H1 (cell line): ENCODE measurements around the gene L3MBTL2. TPM values are rescaled to one million over a fixed set of nuclear protein-coding genes. Genes with fewer than 3 reads are reported as not detected.

Experiments
- CTCF ChIA-PET: fragments of 300-600 bp; sonication (Branson Sonifier 250); formaldehyde crosslinking; loops from one replicate; lab custom pipeline; 2021; ENCODE audit not compliant: partially characterized antibody; lab: Charles Lee
- POLR2A ChIA-PET: fragments of 300-600 bp; sonication (Branson Sonifier 250); formaldehyde crosslinking; loops from one replicate; lab custom pipeline; 2021; ENCODE audit warnings: inconsistent platforms; ENCODE audit not compliant: partially characterized antibody; lab: Charles Lee
- DNase-seq, 2 experiments: peaks; one replicate each; pipeline versions ENCODE4 v3.0.0 to v3.0.0-alpha.2; 2010 to 2022; ENCODE audit warnings: low spot score in 2 of 2, low read depth in 1 of 2, mixed read lengths in 1 of 2
- FAIRE-seq: peaks from 2 replicates; lab custom pipeline; 2011; peaks lifted over from hg19 to GRCh38; lab: Jason Lieb, UNC
- H2AFZ ChIP-seq: 2 replicates; pipeline ENCODE4 v1.8.1; 2012; ENCODE audit warnings: low read length, inconsistent platforms
- H2AK5ac ChIP-seq: 2 replicates; pipeline ENCODE4 v1.6.1; 2013; ENCODE audit warnings: low read depth, low read length
- H2BK120ac ChIP-seq: replicated peaks from 2 replicates; pipeline ENCODE3; 2013; ENCODE audit warnings: low read depth, low read length, inconsistent platforms
- H2BK12ac ChIP-seq: 2 replicates; pipeline ENCODE4 v1.6.1; 2013; ENCODE audit warnings: low read depth, low read length
- H2BK15ac ChIP-seq: 2 replicates; pipeline ENCODE4 v1.6.1; 2013; ENCODE audit warnings: low read length
- H2BK20ac ChIP-seq: 2 replicates; pipeline ENCODE4 v1.6.1; 2013; ENCODE audit warnings: low read length
- H2BK5ac ChIP-seq: 2 replicates; pipeline ENCODE4 v1.6.1; 2013; ENCODE audit warnings: low read depth, low read length
- H3K14ac ChIP-seq: 2 replicates; pipeline ENCODE4 v1.6.1; 2013; ENCODE audit warnings: inconsistent platforms; ENCODE audit not compliant: insufficient read length
- H3K18ac ChIP-seq: 2 replicates; pipeline ENCODE4 v1.6.1; 2013; ENCODE audit warnings: low read length; ENCODE audit errors: extremely low read depth
- H3K23ac ChIP-seq: 2 replicates; pipeline ENCODE4 v1.6.1; 2013; ENCODE audit warnings: inconsistent platforms; ENCODE audit not compliant: insufficient read length
- H3K23me2 ChIP-seq: 2 replicates; pipeline ENCODE4 v1.6.1; 2013; ENCODE audit warnings: low read depth, low read length
- H3K27ac ChIP-seq: 2 replicates; pipeline ENCODE4 v1.6.1; 2011; ENCODE audit warnings: low read depth, low read length, inconsistent platforms
- H3K27me3 ChIP-seq, 4 experiments: replicated peaks in 1 of 4; 1 replicate in 1 of 4; 2 replicates in 3 of 4; pipeline versions ENCODE4 v1.6.1 to v1.8.1; 2011 to 2013; ENCODE audit warnings: low read length in 3 of 4, mild to moderate bottlenecking in 3 of 4, inconsistent platforms in 2 of 4, mixed read lengths in 2 of 4, moderate library complexity in 1 of 4; ENCODE audit not compliant: control insufficient read depth in 3 of 4, insufficient read depth in 3 of 4; ENCODE audit errors: extremely low read depth in 1 of 4
- H3K36me3 ChIP-seq, 4 experiments: 2 replicates each; pipeline versions ENCODE4 v1.6.1 to v1.8.1; 2011 to 2013; ENCODE audit warnings: mild to moderate bottlenecking in 4 of 4, low read length in 3 of 4, moderate library complexity in 2 of 4, control low read depth in 1 of 4, inconsistent platforms in 1 of 4; ENCODE audit not compliant: insufficient read depth in 4 of 4, control insufficient read depth in 2 of 4
- H3K4ac ChIP-seq: replicated peaks from 2 replicates; pipeline ENCODE3; 2013; ENCODE audit warnings: low read length, low read depth, mixed read lengths, inconsistent platforms; ENCODE audit not compliant: insufficient read length
- H3K4me1 ChIP-seq, 4 experiments: replicated peaks in 1 of 4; 1 replicate in 1 of 4; 2 replicates in 3 of 4; pipeline versions ENCODE4 v1.6.1 to v1.8.1; 2011 to 2013; ENCODE audit warnings: low read length in 3 of 4, inconsistent platforms in 2 of 4, mixed read lengths in 1 of 4; ENCODE audit not compliant: insufficient read depth in 4 of 4, control insufficient read depth in 3 of 4
- H3K4me2 ChIP-seq, 2 experiments: 2 replicates each; pipeline versions ENCODE4 v1.6.1 to v1.8.1; 2011 to 2013; ENCODE audit warnings: low read depth in 2 of 2, low read length in 2 of 2, control low read depth in 1 of 2, inconsistent platforms in 1 of 2, mild to moderate bottlenecking in 1 of 2; ENCODE audit not compliant: insufficient read depth in 1 of 2
- H3K4me3 ChIP-seq, 4 experiments: fragments of 200-600, 300-600 bp in 1 of 4; sonication (generic), shearing (Covaris generic), sonication (Bioruptor Twin) in 1 of 4; 2 replicates each; pipeline versions ENCODE4 v1.5.1 to v1.8.1; 2011 to 2016; ENCODE audit warnings: low read length in 4 of 4, low read depth in 3 of 4, control low read depth in 2 of 4, inconsistent platforms in 2 of 4, mild to moderate bottlenecking in 2 of 4, mixed read lengths in 1 of 4, moderate library complexity in 1 of 4; ENCODE audit not compliant: insufficient read depth in 2 of 4; ENCODE audit errors: extremely low read depth in 1 of 4
- H3K56ac ChIP-seq: replicated peaks from 2 replicates; pipeline ENCODE3; 2013; ENCODE audit warnings: low read depth, mild to moderate bottlenecking, mixed read lengths, low read length, inconsistent platforms; ENCODE audit not compliant: insufficient read length
- H3K79me1 ChIP-seq: 2 replicates; pipeline ENCODE4 v1.6.1; 2013; ENCODE audit warnings: low read depth, low read length, control low read depth
- H3K79me2 ChIP-seq, 2 experiments: 2 replicates each; pipeline versions ENCODE4 v1.6.1 to v1.8.1; 2012 to 2013; ENCODE audit warnings: low read length in 2 of 2, mild to moderate bottlenecking in 2 of 2, inconsistent platforms in 1 of 2; ENCODE audit not compliant: insufficient read depth in 2 of 2, control insufficient read depth in 1 of 2
- H3K9ac ChIP-seq, 4 experiments: replicated peaks in 1 of 4; 1 replicate in 1 of 4; 2 replicates in 3 of 4; pipeline versions ENCODE4 v1.6.1 to v1.8.1; 2011 to 2013; ENCODE audit warnings: low read depth in 3 of 4, low read length in 3 of 4, control low read depth in 2 of 4, mild to moderate bottlenecking in 2 of 4, moderate library complexity in 2 of 4, inconsistent platforms in 1 of 4; ENCODE audit errors: extremely low read depth in 1 of 4
- H3K9me3 ChIP-seq, 2 experiments: 2 replicates each; pipeline versions ENCODE4 v1.6.1 to v1.8.1; 2012 to 2013; ENCODE audit warnings: mild to moderate bottlenecking in 2 of 2, moderate library complexity in 2 of 2, control low read depth in 1 of 2, inconsistent platforms in 1 of 2, low read depth in 1 of 2, low read length in 1 of 2, mixed read lengths in 1 of 2; ENCODE audit not compliant: insufficient read depth in 2 of 2
- H4K20me1 ChIP-seq, 2 experiments: replicated peaks in 1 of 2; 2 replicates each; pipeline versions ENCODE3 to v1.8.1; 2011 to 2013; ENCODE audit warnings: inconsistent platforms in 2 of 2, low read length in 2 of 2, mild to moderate bottlenecking in 1 of 2; ENCODE audit not compliant: insufficient read depth in 2 of 2, control insufficient read depth in 1 of 2
- H4K5ac ChIP-seq: 2 replicates; pipeline ENCODE4 v1.6.1; 2013; ENCODE audit warnings: low read length, low read depth, mixed read lengths, inconsistent platforms; ENCODE audit not compliant: insufficient read length
- H4K8ac ChIP-seq: 2 replicates; pipeline ENCODE4 v1.8.0; 2013; ENCODE audit warnings: mild to moderate bottlenecking, moderate library complexity, low read length, inconsistent platforms; ENCODE audit not compliant: insufficient read depth; ENCODE audit errors: extremely low read depth
- H4K91ac ChIP-seq: replicated peaks from 2 replicates; pipeline ENCODE3; 2013; ENCODE audit warnings: low read length, mixed read lengths, inconsistent platforms; ENCODE audit not compliant: insufficient read length
- CEBPB ChIP-seq: IDR thresholded peaks from 2 replicates; pipeline ENCODE4 v1.6.1; 2012; ENCODE audit warnings: low read depth, low read length
- CHD1 ChIP-seq: IDR thresholded peaks from 2 replicates; pipeline ENCODE4 v1.6.1; 2012; ENCODE audit warnings: low read depth, low read length, improper control_type of control experiment
- CREB1 ChIP-seq: IDR thresholded peaks from 2 replicates; pipeline ENCODE4 v1.6.1; 2012; ENCODE audit warnings: inconsistent platforms
- EGR1 ChIP-seq: IDR thresholded peaks from 2 replicates; pipeline ENCODE4 v1.6.1; 2011; ENCODE audit warnings: low read depth, low read length, borderline replicate concordance
- JUND ChIP-seq: IDR thresholded peaks from 2 replicates; pipeline ENCODE4 v1.6.1; 2011; ENCODE audit warnings: mild to moderate bottlenecking, improper control_type of control experiment, low read length
- NRF1 ChIP-seq: IDR thresholded peaks from 2 replicates; pipeline ENCODE4 v1.6.1; 2011; ENCODE audit warnings: mild to moderate bottlenecking, low read depth, low read length, improper control_type of control experiment
- RFX5 ChIP-seq: IDR thresholded peaks from 2 replicates; pipeline ENCODE4 v1.6.1; 2011; ENCODE audit warnings: low read depth, low read length, improper control_type of control experiment, borderline replicate concordance
- SIN3A ChIP-seq, 2 experiments: IDR thresholded peaks in 1 of 2; conservative IDR thresholded peaks in 1 of 2; 2 replicates each; pipeline ENCODE4 v1.6.1; 2011 to 2012; ENCODE audit warnings: low read length in 2 of 2, improper control_type of control experiment in 1 of 2, low read depth in 1 of 2, mild to moderate bottlenecking in 1 of 2
- TCF12 ChIP-seq: IDR thresholded peaks from 2 replicates; pipeline ENCODE4 v1.6.1; 2011; ENCODE audit warnings: low read depth, mild to moderate bottlenecking, low read length
- USF2 ChIP-seq: IDR thresholded peaks from 2 replicates; pipeline ENCODE4 v1.6.1; 2011; ENCODE audit warnings: low read length, improper control_type of control experiment
- ZNF274 ChIP-seq: IDR thresholded peaks from 2 replicates; pipeline ENCODE4 v1.7.0; 2012; ENCODE audit warnings: low read length, borderline replicate concordance; ENCODE audit errors: extremely low read depth
- WGBS, 2 experiments: shearing (Covaris generic) in 1 of 2; methylation state at CpG; one replicate each; pipeline versions ENCODE4 v1.1.6 to v1.1.7; 2013 to 2015; ENCODE audit warnings: low lambda C conversion rate in 2 of 2, mixed read lengths in 2 of 2, inconsistent platforms in 1 of 2, low coverage in 1 of 2, missing lambda C conversion rate in 1 of 2; ENCODE audit not compliant: insufficient replicate concordance in 2 of 2, insufficient coverage in 1 of 2, insufficient read length in 1 of 2; ENCODE audit errors: extremely low coverage in 1 of 2, missing lambda C conversion rate in 1 of 2; 5-methylcytosine and 5-hydroxymethylcytosine counted together
- polyA plus RNA-seq, 7 experiments: library from polyadenylated mRNA; depleted of rRNA in 3 of 7; stranded (reverse) in 5 of 7; unstranded in 2 of 7; fragments of >200 nt in 5 of 7; fragments of 200-250 nt in 2 of 7; gene quantifications; 1 replicate in 5 of 7; 2 replicates in 1 of 7; 4 replicates in 1 of 7; pipeline versions ENCODE4 v1.2.1 to v1.2.3, GENCODE V29; 2011 to 2013; ENCODE audit warnings: missing spikeins in 2 of 7, mixed read lengths in 2 of 7
- total RNA-seq: library from RNA; stranded (reverse); fragmentation: NEBNext Ultra II Directional; extraction: Animal tissue kit (Norgen Biotek cat#: 25700); gene quantifications from 2 replicates; pipeline ENCODE4 v1.2.1, GENCODE V29; 2021

Gene L3MBTL2
- total and polyA plus RNA-seq, 2 of the 8 experiments (the other 6 are each of a cell fraction or from before 2014, with no cell fraction given): 23.9 to 24.9 TPM

GRCh38 chr22:41206719-41207118, 1.6 kb downstream of the L3MBTL2 start:
- H3K79me2 ChIP-seq: peaks cover 0 to 9% of the 10 kb centered on the region in 2 experiments; a peak in 2 of 4 replicates
- peaks cover 0 to 8% (median 2%) of the 10 kb centered on the region in 4 experiments; a peak in 2 of 8 replicates for H3K36me3 ChIP-seq
- H3K56ac ChIP-seq: no peak overlapping the region
- no peak overlapping the region for H4K8ac ChIP-seq
- no peak overlapping the region for H2BK20ac ChIP-seq
- no peak overlapping the region for H2BK12ac ChIP-seq
- no peak overlapping the region for H3K4me3 ChIP-seq
- no peak overlapping the region; a peak in 1 of 4 replicates for H3K4me2 ChIP-seq
- no peaks in the 10 kb centered on the region; the same call in 1 of the 2 replicates for H3K79me1 ChIP-seq
- no peaks in the 10 kb centered on the region for H4K20me1 ChIP-seq
- ChIA-PET POLR2A (interaction anchor here (0.6 to 1.7 kb wide), 9 partner anchors 10 to 276 kb away, joined by 3 to 6 read pairs (median 4); no protein-coding TSS in a partner anchor), CTCF (interaction anchor here (0.7 to 1.9 kb wide), 2 partner anchors 30 to 39 kb away, joined by 4 read pairs; no protein-coding TSS in a partner anchor)
- no peak overlapping the region for H2BK120ac ChIP-seq
- peaks cover 7% of the 10 kb centered on the region for H3K23me2 ChIP-seq
- no peaks in the 10 kb centered on the region; a peak in 1 of 7 replicates for H3K27me3 ChIP-seq
- no peak overlapping the region for H3K23ac ChIP-seq
- no peak overlapping the region for H2BK15ac ChIP-seq
- 94% methylated on average over 9 of the region's 9 CpGs; no CpG with 5 or more reads in 1 of the 2 experiments for WGBS, 2 experiments
- no peak overlapping the region for H3K27ac ChIP-seq
- no peak overlapping the region for H3K4ac ChIP-seq
- no peak overlapping the region for H4K5ac ChIP-seq
- FAIRE-seq (no peak), DNase-seq (no peak)
- no peak overlapping the region for H2AFZ ChIP-seq
- H4K91ac ChIP-seq: no peak overlapping the region
- no peak overlapping the region for H3K9ac ChIP-seq
- no peaks in the 10 kb centered on the region for H3K9me3 ChIP-seq
- H2BK5ac ChIP-seq: no peak overlapping the region
- H3K4me1 ChIP-seq: peaks cover 0 to 4% (median 0%) of the 10 kb centered on the region in 4 experiments; a peak in 2 of 7 replicates
- H3K14ac ChIP-seq: no peak overlapping the region
- H3K18ac ChIP-seq: no peak overlapping the region
- H2AK5ac ChIP-seq: no peak overlapping the region
- no peak for TF ChIP-seq CHD1
- no peak for TF ChIP-seq TCF12
- TF ChIP-seq JUND: no peak
- no peak for TF ChIP-seq RFX5
- no peak for TF ChIP-seq SIN3A (conservative IDR thresholded peaks at IDR 0.05 in 1 of 2, IDR thresholded peaks at IDR 0.05 in 1 of 2; ENCODE audit: low read depth in 1 of 2, low read length in 2 of 2)
- TF ChIP-seq ZNF274: no peak
- no peak for TF ChIP-seq USF2
- TF ChIP-seq NRF1: no peak
- TF ChIP-seq CEBPB: no peak
- TF ChIP-seq EGR1: no peak
- no peak for TF ChIP-seq CREB1
